GM12872 (cell line): ENCODE results near the gene RXRG.

Source experiments
- TF ChIP-seq, protein P1 (sequence below): IDR thresholded peaks from 3 replicates; pipeline ENCODE4 v1.5.1; 2011; ENCODE audit warnings: low read depth, mild to moderate bottlenecking, low read length, moderate library complexity; ENCODE audit not compliant: insufficient read depth

The RXRG gene

DNA sequence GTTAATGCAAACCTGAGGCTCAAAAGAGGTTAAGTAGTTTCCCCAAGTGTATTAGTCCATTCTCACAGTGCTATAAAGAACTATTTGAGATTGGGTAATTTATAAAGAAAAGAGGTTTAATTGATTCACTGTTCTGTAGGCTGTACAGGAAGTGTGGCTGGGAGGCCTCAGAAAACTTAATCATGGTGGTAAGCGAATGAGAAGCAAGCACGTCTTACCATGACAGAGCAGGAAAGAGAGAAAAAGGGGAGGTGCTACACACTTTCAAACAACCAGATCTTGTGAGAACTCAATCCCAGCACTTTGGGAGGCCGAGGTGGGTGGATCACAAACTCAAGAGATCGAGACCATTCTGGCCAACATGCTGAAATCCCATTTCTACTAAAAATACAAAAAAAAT, 38.5 kb upstream of the RXRG start:
- TF ChIP-seq, protein P1, sequence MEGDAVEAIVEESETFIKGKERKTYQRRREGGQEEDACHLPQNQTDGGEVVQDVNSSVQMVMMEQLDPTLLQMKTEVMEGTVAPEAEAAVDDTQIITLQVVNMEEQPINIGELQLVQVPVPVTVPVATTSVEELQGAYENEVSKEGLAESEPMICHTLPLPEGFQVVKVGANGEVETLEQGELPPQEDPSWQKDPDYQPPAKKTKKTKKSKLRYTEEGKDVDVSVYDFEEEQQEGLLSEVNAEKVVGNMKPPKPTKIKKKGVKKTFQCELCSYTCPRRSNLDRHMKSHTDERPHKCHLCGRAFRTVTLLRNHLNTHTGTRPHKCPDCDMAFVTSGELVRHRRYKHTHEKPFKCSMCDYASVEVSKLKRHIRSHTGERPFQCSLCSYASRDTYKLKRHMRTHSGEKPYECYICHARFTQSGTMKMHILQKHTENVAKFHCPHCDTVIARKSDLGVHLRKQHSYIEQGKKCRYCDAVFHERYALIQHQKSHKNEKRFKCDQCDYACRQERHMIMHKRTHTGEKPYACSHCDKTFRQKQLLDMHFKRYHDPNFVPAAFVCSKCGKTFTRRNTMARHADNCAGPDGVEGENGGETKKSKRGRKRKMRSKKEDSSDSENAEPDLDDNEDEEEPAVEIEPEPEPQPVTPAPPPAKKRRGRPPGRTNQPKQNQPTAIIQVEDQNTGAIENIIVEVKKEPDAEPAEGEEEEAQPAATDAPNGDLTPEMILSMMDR: no peak

- TF ChIP-seq, protein P1: no peak
Observed at GRCh38 chr1:165481820-165482532, 37.0 kb upstream of the RXRG start.

- TF ChIP-seq, protein P1: no peak
Observed at GRCh38 chr1:165476776-165477175, 31.9 kb upstream of the RXRG start.

- TF ChIP-seq, protein P1: no peak
Observed at GRCh38 chr1:165474196-165474595, 29.3 kb upstream of the RXRG start.

- TF ChIP-seq, protein P1: no peak
Observed at GRCh38 chr1:165473081-165473480, 28.2 kb upstream of the RXRG start.

DNA sequence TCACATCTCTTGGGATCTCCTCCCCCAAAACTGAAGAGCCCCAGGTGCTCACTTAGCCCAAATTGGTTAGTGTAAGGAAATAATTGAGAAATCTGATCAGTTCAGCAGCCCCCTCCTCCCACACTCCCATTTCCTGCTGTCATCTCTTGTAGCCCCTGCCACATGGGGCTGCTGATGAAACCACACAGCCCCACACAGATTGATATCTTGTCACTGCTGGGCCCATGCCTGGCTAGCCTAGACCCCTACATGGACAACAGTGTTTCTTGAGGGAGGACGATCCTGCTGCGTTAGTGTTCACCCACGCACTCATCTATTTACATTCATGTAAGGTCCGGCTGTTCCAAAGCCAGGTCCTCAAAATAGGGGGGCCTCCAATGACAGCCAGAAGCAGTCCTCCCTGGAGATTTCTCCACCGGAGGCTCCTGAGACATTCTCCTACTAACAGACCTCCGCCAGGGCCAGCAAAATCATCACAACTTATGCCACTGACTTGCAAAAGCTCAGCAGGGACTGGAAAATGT, 23.9 kb upstream of the RXRG start:
- TF ChIP-seq, protein P1: no peak

DNA sequence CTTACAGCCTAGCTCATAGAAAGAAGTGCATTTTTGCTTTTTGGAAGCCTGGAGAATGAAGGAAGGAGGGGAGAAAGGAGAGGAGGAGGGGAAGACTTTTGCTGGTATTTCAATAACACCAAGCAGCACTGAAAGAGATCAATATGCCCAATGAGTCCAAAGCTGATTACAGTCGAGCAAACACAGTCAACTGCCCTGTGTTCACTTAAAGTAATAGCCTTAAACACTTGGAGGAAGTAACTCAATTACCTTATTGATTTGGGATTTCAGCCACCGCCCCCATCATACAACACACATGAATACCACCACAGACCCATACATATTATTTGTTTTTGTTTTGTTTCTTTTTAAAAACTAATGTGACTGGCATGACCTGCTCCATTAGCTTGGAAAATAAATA, 23.3 kb upstream of the RXRG start:
- TF ChIP-seq, protein P1: no peak
